ENCODE measurements around the gene ANKRD55.
"Not testable (repeated sequence)": the region's sequence is repeated elsewhere in the genome, so short reads cannot be mapped to it uniquely, and the experiment has no call there.

The ANKRD55 gene

DNA sequence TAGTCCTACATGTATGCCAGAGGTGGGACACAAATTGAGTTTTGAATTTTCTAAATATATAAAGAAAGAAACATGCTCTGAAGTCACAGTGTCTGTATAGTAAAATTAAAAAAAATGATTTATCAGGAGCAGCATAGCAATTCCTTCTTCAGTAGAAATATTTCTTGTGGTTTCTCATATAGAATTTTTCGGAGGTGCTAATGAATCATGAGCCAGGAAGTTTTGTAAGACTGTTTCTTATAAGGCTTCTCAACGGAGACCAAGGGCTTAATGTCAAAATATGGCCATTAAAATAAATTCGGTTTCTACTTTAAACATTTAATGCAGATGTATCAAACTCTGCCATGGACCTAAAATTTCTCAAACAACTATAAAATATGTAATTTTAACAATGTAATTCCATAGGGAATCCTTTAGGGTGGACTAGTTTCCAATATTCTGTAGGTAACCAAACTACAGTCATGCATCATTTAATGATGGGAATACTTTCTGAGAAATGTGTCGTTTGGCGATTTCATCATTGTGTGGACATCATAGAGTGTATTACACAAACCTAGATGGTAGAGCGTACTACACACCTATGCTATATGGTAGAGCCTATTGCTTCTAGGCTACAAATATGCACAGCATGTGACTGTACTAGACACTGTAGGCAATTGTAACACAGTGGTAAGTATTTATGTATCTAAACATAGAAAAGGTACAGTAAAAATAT is 66.3 kb downstream of the ANKRD55 start:
- no peak for DNase-seq

DNA sequence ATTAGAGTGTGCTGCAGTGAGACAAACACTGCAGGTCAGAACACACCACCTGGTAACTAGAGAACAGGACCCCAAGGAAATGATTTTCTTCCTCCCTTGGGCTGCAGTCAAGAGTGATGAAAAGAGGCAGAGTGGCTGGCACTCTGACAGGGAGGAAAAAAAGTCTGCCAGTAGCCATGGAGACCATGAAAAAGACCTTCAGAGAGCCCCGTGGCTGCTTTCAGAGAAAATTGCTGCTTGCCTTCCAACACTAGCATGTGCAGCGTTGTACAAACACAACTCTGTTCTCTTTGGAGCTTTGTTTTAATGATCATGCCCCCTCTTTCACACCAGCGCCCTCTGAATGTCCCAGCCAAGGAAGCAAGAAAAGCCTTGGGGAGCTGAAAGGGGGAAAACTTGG is 68.8 kb downstream of the ANKRD55 start:
- DNase-seq: no peak

DNA sequence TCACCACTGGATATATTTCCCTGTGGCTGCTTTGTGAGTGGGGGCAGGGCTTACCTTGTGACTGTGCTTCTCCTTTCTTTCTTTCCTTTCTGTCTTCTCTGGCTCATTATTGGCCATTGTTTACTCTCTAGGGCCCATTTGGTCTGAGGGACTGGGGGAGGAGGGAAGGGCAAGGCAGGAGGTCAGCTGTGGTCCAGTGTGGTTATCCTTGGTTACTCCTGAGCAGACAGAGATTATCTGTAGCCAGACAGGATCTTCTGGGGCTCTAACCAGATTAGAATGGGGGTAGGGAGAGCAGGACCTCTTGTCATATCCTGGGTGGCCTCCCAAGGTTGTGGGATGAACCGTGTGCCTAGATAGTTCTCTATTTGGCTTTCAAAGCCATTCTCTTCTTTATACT is 71.2 kb downstream of the ANKRD55 start:
- DNase-seq: no peak

DNA sequence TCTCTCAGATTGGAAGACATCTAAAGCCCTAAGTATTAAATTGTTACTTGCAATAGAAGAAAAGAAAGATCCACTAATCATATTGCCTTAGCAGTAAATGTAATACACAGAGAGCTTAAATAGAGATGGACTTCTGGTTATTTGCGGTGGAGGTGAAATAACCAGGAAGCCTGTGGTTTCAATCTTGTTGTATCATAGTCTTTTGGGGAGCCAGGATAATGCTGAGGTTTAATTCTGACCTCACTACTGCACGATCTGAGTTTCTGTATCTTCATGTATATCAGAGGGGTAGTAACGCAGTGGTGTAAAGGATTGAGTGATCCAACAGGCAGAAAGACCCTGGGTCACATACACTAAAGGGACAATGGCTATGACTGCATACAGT is 71.7 kb downstream of the ANKRD55 start:
- DNase-seq: no peak

DNA sequence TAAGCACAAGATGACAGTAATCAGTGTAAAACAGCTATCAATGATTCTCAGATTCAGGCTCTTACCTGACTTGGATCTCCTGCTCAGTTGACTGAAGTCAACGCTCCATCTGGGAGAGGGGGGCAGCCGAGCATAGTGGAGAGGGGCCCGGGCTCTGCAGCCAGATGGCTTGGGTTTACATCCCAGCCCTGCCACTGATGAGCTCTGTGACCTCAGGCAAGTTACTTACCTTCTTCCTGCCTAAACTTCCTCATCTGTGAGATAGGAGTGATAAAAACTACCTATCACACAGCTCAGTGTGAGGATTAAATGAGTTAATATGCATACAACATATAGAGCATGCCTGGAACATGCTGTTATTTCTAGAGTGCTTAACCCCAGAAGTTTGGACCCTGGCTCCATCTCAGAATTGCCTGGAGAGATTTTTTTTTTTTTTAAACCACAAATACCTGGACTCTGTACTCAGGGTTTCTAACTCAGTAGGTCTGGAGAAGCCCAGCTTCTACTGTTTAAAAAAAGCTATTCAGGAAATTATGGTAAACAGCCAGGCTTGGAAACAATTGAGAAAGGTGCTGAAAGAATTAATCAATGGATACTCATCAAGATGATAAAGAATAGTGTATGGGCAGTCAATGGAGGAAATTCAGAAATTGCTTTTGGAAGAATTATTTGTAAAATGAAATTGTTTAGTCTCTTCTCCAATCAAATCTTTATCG is 72.2 kb downstream of the ANKRD55 start:
- no peak for DNase-seq

DNA sequence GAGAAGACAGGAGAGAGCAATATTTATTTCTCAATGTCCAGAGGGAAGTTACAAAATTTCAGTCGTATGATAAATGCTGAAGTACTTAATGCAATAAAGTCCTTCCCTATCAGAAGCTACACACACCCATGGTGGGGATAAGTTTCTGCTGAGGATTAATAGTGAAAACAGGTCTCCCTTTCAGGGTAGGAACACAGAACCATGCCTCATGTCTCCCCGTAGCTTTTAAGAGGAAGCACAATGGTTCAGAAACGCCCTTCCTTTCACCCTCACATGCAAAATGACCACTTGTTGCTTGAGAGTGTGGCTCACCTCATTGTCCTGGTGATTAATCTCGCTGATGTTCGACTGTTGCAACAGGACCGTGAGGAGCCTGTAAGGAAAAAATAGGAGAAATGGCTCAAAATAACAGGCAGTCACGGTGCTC is 73.6 kb downstream of the ANKRD55 start:
- no peak for DNase-seq

DNA sequence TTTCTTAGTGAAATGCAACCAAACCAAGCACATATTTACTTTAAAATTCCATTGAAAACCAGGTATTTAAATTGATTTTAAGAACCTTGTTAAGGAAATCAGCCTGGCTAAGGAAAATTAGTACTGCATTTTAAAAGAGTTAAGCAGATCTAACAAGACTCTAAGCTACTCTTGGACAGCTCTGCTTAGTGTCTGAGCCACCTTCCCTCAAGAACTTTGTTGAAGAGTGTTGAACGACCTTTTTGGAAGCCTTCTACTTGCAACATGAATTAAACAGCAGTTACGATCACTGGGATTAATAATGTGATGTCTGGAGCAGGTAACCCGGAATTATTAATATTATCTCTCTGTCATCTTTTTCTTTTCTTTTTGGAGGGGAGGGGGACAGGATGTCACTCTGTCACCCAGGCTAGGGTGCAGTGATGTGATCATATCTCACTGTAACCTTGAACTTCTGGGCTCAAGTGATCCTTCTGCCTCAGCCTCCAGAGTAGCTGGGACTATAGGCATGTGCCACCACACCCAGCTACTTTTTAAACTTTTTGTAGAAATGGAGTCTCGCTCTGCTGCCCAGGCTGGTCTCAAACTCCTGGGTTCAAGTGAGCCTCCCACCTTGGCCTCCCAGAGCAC is 74.7 kb downstream of the ANKRD55 start:
- no peak for DNase-seq

DNA sequence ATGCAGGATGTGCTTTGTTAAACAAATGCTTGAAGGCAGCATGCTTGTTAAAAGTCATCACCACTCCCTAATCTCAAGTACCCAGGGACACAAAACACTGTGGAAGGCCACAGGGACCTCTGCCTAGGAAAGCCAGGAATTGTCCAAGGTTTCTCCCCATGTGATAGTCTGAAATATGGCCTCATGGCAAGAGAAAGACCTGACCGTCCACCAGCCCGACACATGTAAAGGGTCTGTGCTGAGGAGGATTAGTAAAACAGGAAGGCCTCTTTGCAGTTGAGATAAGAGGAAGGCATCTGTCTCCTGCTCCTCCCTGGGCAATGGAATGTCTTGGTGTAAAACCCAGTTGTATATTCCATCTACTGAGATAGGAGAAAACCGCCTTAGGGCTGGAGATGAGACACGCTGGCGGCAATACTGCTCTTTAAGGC is 75.9 kb downstream of the ANKRD55 start:
- not testable (repeated sequence) for DNase-seq

DNA sequence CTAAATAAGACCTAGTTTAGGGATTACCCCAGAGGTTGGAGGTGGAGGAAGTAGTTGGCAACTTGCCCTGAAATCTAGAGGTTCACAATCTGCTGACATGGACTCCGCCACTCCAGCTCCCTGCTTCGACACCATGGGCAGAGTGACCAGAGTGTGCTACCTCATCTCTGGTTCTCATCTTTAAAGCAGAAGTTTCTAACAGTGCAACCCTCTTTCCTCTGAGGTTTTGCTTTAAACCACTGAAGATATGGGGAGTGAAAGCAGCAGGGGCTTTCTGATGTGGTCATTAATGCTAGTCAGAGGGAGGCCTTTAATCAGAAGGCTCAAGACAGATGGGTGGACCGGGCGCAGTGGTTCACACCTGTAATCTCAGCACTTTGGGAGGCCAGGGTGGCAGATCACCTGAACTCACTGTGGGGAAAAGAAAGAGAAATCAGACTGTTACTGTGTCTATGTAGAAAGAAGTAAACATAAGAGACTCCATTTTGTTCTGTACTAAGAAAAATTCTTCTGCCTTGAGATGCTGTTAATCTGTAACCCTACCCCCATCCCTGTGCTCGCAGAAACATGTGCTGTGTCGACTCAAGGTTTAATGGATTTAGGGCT is 76.4 kb downstream of the ANKRD55 start:
- peak; percentile 24 for DNase-seq

DNA sequence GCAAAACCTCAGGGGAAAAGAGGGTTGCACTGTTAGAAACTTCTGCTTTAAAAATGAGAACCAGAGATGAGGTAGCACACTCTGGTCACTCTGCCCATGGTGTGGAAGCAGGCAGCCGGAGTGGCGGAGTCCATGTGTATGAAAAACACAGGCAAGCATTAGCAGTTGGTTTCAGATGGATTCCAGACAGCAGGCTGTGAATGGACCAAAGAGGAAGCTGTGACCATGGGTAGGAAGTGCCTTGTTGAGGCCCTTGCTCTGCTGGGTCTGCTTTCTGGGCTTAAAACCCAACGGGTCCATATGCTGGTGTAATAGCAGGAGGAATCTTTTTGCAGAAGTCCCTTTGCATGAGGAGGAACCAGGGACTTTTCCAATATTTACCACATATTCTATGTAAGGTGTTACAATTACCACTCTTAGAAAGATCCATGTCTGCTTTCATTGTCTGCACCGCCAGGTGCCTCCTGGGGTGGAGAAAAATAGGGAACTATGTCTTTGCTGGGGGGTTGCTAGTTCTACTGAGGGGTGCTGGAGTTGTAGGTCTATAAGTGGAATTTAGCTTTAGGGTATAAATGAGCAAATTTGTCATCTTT is 77.0 kb downstream of the ANKRD55 start:
- DNase-seq: peak; percentile 30

DNA sequence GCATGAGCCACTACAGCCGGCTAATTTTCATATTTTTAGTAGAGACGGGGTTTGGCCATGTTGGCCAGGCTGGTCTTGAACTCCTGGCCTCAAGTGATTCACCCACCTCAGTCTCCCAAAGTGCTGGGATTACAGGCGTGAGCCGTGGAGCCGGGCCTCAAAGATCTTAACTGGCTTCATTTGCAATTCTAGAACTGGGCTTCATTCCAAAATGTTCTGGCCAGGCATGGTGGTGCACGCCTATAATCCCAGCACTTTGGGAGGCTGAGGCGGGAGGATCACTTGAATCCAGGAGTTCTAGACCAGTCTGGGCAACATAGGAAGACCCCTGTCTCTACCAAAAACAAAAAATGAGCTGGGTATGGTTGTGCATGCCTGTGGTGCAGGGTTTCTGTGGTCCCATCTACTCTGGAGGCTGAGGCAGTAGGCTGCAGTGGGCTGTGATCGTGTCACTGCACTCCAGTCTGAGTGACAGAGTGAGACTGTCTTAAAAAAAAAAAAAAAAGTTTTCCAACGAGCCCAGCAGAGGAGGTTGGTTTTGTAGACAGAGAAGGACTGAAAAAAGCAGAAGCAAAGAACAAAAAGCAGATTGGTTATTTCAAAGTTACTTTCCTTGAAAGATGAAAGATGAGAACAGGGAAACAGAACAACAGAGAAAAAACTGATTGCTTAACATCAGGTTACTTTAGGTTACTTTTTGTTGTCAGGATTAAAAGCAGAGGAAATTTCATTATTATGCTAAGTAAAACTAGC is 78.2 kb downstream of the ANKRD55 start:
- no peak for DNase-seq

DNA sequence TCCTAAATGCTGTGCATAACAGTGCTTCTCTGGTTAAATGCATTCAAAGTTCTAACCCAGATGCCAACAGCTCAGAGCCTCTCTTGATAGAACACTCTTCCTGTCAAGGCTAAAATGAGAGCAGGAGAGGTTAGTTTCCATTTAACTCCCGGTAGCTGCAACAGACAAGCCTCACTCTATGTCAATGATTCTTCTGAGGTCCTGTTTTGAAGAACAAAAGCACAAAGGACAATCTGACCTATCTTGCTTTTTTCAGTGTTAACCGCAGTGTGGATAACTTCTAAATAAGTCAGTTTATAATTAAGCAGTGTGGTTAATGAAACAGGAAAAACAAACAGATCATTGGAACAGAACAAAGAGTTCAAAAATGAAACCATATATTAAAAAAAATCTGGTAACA is 80.7 kb downstream of the ANKRD55 start:
- peak; percentile 50 for DNase-seq

DNA sequence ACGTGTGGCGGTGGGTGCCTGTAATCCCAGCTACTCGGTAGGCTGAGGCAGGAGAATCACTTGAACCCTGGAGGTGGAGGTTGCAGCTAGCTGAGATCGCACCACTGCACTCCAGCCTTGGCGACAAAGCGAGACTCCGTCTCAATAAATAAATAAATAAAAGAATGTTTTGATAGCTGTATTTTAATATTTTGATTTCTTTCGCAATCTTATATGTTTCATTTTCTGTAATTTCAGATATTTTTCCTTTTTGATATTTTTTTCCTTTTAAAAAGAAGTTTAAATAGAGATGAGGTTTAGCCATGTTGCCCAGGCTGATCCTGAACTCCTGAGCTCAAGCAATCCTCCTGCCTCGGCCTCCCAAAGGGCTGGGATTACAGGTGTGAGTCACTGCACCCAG is 82.4 kb downstream of the ANKRD55 start:
- not testable (repeated sequence) for DNase-seq

DNA sequence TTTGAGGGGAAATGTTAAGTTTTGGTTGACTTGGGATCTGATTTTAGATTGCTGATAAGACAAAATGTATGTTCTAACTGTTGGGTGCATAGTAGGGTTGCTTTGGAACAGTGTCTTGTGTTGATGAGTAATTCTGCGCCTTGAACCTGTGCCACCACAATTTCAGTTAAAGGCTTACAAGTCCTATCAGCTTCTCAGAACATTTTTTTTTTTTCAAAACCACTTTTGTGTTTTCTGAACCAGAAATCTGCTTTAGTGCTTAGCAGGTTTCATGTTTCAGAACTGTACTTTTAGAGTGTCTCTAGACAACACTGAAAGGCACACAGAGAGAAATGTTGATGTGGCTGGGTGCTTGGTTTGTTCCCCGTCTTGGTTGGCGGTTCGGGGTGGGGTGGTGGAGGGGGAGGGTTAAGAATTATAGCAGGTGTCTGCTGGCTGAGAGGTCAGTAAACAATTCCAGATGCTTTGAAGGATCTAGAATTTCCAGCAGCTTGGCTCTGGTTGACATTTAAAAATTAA is 84.6 kb downstream of the ANKRD55 start:
- peak; percentile 63 for DNase-seq

DNA sequence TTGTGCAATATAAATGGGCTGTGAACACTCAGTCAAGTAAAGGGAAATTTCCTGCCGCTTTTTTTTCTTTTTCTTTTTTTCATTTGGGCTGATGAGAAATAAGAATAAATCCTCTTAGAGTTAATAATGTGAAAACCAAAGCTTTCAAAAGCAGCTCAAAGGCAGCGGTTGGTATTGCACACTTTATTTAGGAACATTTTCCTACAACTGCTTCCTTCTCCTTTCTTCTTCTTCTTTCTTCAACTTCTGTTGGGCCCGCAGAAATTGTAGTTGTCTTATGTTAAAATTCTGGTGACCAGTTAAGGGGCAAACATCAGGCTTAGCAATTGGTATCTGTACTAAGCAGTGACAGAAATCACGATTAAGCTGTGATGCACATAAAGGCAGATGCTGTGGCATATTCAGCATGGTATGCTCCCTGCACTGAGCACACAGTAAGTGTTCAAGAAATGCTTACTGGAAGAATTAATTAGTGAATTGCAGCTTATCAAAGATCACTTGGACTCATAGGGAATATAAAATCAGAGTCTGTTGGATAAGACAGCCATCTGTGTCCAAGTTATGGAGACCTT is 85.4 kb downstream of the ANKRD55 start:
- DNase-seq: no peak

DNA sequence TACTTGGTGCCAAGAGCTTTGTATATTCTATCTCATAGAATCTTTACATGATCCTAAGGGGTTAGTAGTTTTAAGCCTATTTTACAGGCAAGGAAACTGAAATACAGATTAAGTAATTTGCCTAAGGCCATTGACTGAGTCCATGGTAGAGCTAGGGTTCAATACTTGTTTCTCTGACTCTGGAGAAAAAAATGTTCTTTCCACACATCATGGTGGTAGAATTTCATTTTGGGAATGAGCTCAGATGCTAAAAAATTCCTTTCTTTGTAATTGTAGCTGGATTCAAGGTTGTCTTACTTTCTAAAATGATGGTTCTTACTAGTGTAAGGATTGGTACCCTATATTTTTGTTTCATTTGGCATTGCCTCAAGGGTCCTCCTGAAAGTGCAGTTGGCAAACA is 86.0 kb downstream of the ANKRD55 start:
- DNase-seq: no peak

DNA sequence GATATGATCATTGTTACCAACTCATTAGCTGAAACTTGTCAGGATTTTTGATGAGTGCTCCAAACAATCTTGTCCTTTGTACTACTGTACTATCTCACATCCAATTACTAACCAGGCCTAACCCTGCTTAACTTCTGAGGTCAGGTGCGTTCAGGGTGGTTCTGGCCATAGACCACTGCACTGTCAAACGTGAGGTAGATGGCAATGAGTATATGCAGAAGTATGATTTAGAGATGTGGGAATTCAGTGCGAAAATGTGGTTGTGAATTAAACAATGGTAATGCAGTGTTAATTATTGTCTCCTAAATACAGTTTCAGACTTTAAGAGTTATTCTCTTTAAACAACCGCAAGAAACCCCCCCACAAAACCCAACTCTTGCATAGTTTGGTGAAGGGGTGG is 86.5 kb downstream of the ANKRD55 start:
- no peak for DNase-seq

DNA sequence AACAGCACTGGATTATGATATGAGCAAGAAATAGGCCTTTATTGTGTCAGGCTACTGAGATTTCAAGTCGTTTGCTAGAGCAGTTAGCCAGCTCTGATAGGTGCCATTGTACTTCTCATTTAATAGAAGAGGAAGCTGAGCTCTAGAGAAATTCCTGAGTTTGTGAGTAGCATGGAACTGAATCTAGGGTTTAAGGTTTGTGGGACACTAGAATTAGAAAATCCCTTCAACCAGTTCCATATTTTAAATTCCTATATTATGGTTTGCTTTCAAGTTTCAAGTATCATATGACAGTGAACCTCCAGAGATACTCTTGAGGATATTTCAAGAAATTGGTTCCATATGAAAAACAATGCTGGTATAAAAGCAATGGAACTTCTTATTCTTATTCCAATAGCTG is 87.6 kb downstream of the ANKRD55 start:
- no peak for DNase-seq

DNA sequence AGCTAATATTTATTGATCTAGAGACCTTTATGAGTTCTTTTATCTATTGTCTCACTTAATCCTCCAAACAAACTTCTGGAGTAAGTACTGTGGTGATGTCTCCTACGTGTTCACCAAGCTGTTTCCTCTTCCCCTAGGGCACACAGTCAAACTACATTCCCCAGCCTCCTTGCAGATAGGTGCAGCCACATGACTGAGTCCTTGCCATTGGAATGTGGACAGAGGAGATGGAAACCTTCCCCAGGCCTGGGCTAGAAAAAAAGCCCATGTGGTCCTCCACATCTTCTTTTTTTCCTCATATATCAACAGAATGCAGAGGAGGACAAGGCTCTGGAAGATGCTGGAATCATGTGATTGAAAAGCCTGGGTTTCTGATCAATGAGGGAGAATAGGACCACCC is 88.0 kb downstream of the ANKRD55 start:
- DNase-seq: no peak

DNA sequence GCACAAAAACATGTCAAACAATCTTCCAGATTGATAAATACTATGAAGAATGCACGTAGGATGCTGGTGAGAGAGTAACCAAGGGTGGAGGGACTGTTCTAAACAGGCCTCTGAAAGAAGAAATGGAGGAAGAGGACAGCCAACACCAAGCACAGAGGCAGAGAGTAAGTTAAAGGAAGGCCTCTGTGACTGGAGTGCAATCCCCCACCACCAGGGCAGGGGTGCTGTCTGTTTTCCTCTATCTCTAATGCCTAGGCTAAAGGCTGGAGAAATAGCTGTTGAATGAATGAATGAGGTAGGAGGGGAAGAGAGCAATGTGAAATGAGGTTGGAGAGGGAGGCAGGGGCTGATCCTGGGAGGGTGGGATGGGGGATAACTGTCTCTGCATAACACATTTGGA is 88.9 kb downstream of the ANKRD55 start:
- DNase-seq: no peak

DNA sequence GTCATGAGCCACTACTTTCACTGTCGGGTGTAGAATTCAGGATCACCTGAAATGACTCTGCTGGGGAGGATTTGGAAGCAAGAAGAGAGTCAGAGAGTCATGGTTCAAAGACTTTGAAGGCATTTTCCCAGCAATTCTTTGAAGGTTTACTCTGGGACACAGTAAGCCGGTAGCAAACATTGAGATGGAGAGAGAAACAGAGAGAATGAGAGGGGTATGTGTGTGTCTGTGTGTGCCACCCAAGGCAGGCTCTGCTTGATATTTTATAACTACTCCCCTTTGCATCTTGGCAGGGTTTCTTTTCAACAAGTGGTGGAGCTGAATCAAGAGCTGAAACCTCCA is 89.8 kb downstream of the ANKRD55 start:
- no peak for DNase-seq

Measured in CD4-positive, alpha-beta T cell treated with Interleukin-4 for 4 hours (primary cell).